Epithelial cell of esophagus (primary cell): ENCODE data around the gene NPEPL1.
"Not testable (repeated sequence)": the region's sequence is repeated elsewhere in the genome, so short reads cannot be mapped to it uniquely, and the experiment has no call there.

Experiments
- DNase-seq: peaks from one replicate; pipeline ENCODE4 v3.0.0; 2010; ENCODE audit warnings: low read depth
- H3K4me3 ChIP-seq: 2 replicates; pipeline ENCODE4 v1.5.1; 2011; ENCODE audit warnings: mild to moderate bottlenecking, low read length, control low read depth
- TF ChIP-seq, protein P1 (sequence below): IDR thresholded peaks from 2 replicates; pipeline ENCODE4 v1.5.1; 2011; ENCODE audit warnings: low read depth, mild to moderate bottlenecking, low read length, control low read depth, inconsistent platforms; ENCODE audit not compliant: insufficient read depth; ENCODE audit errors: missing control alignments

The NPEPL1 gene

DNA sequence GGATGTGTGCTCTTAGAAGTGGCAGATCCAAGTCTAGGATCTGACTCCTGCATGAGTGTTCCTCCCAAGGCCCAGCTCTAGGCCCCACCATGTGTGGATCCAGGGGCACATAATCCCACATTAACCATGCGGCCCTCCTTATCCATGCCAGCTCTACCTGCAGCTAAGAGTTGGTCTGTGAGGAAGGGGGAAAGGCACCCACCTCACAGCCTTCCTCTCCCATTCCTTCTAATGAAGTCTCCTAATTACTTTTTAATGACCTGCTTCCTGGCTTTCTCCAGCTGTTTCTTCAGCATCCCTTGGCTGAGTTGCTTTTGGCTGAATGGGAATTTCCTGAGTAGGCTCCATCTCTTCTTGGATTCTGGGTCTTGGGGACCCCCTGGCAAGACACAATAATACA lies 52.2 kb downstream of the NPEPL1 start:
- DNase-seq, result no peak
- TF ChIP-seq, protein P1, sequence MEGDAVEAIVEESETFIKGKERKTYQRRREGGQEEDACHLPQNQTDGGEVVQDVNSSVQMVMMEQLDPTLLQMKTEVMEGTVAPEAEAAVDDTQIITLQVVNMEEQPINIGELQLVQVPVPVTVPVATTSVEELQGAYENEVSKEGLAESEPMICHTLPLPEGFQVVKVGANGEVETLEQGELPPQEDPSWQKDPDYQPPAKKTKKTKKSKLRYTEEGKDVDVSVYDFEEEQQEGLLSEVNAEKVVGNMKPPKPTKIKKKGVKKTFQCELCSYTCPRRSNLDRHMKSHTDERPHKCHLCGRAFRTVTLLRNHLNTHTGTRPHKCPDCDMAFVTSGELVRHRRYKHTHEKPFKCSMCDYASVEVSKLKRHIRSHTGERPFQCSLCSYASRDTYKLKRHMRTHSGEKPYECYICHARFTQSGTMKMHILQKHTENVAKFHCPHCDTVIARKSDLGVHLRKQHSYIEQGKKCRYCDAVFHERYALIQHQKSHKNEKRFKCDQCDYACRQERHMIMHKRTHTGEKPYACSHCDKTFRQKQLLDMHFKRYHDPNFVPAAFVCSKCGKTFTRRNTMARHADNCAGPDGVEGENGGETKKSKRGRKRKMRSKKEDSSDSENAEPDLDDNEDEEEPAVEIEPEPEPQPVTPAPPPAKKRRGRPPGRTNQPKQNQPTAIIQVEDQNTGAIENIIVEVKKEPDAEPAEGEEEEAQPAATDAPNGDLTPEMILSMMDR, result no peak
- H3K4me3 ChIP-seq, result no peak overlapping the region

DNA sequence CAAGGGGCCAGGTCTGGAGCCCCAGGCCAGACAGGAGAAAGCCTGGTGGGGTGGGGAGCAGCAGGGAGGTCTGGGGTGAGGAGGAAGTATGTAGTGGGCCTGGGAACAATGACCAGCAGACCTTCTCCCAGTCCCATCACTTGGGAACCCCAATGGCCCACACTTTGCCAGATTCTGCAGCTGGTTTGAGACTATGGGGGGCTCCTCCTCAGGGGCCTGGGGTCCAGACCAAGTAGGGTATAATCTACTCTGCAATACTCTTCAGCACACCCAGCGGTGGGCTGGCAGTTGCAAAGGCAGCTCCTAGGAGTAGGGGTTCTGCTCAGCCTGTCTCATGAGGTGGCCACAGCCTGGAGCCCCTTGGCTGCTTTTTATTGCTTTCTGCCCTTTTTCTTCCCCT lies 52.8 kb downstream of the NPEPL1 start:
- H3K4me3 ChIP-seq, result no peak overlapping the region
- no peak for DNase-seq
- TF ChIP-seq, protein P1, result no peak

DNA sequence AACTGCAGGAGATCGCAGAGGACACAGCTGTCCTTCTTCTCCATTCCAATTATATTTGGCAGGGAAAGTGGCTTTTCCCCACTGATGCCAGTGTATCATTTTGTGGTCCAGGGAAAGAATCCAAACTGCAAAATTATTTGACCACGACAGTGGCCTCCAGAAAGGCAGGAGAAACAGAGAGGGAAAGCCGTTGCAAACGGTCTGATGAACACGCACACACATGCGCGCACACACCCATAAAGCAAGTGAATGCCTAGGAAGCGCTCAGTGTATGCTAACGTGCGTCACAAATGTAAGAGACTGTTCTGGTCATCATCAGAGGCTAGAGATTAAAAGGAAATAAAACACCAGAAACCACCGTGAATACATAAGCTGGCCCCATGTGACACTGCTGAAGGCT lies 54.0 kb downstream of the NPEPL1 start:
- TF ChIP-seq, protein P1, result no peak
- no peak for DNase-seq
- no peak overlapping the region for H3K4me3 ChIP-seq

DNA sequence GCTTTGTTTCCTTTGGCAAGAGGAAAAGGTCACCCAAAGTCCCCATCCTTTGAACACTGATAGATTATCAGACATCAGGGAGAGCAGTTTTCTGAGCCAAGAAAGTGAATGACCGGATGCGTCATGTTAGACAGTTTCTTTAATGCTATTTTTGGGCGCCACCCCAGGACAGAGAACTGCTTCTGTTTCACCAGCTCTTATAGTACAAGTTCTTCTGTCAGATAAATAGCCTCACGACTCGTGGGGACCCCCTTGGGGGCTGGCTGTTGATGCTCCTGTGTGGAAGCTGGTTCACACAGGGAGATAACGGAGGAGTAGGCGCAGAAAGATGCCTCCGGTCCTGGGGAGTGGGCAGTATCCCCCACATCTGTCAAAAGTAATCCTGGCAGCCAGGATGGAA lies 54.6 kb downstream of the NPEPL1 start:
- TF ChIP-seq, protein P1, result no peak
- no peak overlapping the region for H3K4me3 ChIP-seq
- DNase-seq, result no peak

DNA sequence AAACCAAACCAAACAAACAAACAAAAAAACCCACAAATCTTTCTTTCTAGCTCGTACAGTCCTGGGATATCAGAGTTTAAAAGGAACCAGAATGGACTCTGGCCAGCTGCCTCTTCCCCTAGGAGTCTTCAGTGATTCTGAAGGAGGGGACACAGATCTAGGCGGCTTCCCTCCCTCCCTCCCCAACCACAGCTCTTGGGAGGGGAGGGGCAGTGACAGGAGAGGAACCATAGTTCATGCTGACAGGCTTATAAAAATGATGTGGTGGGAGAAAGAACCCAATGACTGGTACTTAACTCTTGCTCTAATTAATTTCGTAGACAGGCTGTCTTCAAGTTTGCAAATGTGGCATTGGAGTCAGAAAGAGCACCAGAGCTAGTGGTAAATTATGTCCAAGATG lies 56.0 kb downstream of the NPEPL1 start:
- no peak for DNase-seq
- TF ChIP-seq, protein P1, result no peak
- H3K4me3 ChIP-seq, result no peak overlapping the region

DNA sequence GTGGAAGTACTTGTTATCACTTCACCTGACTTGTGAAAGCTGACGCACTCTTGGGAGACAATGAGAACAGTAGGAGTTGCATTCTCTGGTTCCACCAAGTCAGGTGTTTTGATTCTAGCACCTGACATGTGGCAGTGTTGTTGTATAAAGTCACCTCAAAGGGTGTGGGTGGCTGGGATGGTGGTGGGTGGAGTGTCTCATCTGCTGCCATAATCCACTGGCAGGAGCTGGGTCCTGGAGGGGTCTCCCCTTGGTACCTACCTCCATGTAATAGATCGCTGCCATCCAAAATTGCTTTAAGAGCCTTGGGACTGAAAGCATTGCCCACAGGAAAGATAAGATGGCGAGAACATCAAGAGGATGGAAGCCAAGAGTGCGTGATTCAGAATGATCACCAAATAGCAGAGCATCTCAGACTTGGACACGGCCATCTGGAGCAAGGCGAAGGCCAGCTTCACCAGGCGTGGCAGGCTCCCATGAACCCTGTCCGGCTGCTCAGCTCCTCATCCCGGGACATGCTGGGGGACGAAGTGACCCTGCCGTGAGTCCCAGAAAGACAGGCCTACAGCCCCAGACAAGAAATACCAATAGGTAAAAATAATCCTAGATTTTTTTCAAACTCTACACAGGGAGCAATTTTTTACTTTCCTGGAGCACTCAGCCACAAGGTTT lies 56.6 kb downstream of the NPEPL1 start:
- no peak overlapping the region for H3K4me3 ChIP-seq
- TF ChIP-seq, protein P1, result no peak
- DNase-seq, result no peak

DNA sequence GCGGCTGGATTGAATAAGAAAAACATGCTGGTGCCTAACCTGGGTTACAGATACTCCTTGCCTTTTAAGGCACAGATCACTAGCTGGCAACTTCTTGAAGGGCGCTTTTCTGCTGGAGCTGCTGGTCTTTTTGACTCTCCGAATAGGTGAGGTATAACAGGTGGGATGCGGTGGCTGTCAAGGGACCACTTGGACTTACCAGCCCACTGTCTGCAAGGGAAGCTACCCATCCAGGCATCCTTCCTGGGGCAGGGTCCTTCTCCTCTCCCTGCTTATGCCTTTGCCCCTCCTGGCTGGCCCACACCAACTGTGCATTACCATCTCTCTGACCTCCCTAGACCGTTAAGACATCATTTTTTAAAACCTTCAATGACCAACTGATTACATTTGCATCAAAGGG lies 57.4 kb downstream of the NPEPL1 start:
- TF ChIP-seq, protein P1, result no peak
- H3K4me3 ChIP-seq, result no peak overlapping the region
- no peak for DNase-seq

DNA sequence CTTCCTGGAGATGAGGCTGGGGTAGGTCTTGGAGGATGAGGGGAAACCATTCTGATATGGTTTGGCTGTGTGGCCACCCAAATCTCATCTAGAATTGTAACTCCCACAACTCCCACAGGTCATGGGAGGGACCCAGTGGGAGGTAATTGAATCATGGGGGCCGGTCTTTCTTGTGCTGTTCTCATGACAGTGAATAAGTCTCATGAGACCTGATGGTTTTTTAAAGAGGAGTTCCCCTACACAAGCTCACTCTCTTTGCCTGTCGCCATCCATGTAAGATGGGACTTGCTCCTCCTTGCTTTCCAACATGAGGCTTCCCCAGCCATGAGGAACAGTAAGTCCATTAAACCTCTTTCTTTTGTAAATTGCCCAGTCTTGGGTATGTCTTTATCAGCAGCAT lies 58.1 kb downstream of the NPEPL1 start:
- DNase-seq, H3K4me3 ChIP-seq: not testable (repeated sequence)
